LNCaP clone FGC (cell line): ENCODE measurements around the gene ANKS1A.
A peak's percentile ranks its signal among the peaks of the same experiment; 100 is the strongest.

Experiments
- DNase-seq: peaks from one replicate; pipeline ENCODE4 v3.0.0-alpha.2; 2011; ENCODE audit warnings: low read depth
- H3K4me3 ChIP-seq: 2 replicates; pipeline ENCODE4 v1.5.1; 2011; ENCODE audit warnings: mild to moderate bottlenecking, low read depth, low read length, control low read depth
- TF ChIP-seq, protein P1 (sequence below): IDR thresholded peaks from 2 replicates; pipeline ENCODE4 v1.5.1; 2012; ENCODE audit warnings: mild to moderate bottlenecking; ENCODE audit not compliant: control insufficient read depth, insufficient read depth; ENCODE audit errors: extremely low read depth

The ANKS1A gene

DNA sequence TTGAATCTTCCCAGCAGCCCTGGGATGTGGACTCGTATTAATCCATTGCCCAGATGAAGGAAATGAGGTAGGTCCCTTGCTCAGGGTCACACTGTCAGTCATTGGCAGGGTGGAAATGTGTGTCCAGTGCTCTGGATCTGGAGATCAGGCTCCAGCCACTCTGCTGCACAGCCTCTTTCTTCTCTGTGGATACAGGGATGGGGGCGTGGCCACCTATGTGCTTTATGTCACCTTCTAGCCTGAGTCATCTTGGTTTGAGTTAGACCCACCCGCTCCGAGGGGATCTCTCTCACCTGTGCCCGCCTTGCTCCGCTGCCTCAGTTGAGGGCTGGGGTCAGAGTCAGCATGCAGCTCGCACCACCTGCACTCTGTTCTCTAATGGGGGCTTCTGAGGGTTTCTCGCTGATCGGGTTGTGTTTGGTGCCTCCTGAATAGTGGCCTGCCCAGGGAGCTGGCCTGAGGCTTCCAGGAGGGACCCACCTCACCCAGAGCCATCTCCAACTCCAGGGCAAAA, 172.1 kb downstream of the ANKS1A start:
- no peak overlapping the region for H3K4me3 ChIP-seq
- DNase-seq = no peak
- TF ChIP-seq, protein P1, sequence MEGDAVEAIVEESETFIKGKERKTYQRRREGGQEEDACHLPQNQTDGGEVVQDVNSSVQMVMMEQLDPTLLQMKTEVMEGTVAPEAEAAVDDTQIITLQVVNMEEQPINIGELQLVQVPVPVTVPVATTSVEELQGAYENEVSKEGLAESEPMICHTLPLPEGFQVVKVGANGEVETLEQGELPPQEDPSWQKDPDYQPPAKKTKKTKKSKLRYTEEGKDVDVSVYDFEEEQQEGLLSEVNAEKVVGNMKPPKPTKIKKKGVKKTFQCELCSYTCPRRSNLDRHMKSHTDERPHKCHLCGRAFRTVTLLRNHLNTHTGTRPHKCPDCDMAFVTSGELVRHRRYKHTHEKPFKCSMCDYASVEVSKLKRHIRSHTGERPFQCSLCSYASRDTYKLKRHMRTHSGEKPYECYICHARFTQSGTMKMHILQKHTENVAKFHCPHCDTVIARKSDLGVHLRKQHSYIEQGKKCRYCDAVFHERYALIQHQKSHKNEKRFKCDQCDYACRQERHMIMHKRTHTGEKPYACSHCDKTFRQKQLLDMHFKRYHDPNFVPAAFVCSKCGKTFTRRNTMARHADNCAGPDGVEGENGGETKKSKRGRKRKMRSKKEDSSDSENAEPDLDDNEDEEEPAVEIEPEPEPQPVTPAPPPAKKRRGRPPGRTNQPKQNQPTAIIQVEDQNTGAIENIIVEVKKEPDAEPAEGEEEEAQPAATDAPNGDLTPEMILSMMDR = no peak

DNA sequence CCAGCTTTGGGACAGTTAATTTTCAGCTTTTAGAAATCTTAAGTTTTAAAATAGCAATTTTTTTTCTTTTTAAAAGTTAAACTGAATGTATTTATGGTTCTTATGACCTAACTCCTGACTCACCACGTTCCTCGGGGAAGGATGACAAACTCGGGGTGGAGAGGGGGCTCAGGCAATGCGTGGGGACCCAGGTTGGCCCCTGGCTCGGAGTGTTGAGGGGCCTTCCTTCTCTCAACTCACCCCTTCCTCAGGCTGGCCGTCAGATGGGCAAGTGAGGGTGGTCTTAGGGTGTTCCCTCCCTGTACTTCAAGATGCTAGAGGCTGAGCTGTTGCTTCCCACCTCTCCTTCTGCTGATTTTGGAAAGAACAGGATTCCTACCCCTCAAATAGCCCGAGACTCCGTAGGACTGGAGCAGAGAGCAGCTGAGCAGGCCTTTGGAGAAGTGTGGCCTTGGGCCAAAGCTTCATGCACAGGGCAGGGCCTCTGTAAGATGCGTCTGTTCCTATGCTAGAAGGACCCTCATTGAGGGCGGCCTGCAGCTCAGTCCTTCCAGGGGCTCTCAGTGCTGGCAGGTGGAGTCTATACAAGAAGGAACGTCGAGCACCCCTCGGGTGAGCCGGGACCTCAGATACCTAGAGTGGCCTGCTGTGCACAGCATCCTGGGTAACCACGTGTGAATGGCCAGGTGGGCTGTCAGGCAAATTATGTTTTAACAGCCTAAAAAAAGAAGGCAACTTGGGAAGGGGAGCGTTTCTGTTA, 172.8 kb downstream of the ANKS1A start:
- TF ChIP-seq, protein P1 = no peak
- DNase-seq = no peak
- H3K4me3 ChIP-seq = no peak overlapping the region

DNA sequence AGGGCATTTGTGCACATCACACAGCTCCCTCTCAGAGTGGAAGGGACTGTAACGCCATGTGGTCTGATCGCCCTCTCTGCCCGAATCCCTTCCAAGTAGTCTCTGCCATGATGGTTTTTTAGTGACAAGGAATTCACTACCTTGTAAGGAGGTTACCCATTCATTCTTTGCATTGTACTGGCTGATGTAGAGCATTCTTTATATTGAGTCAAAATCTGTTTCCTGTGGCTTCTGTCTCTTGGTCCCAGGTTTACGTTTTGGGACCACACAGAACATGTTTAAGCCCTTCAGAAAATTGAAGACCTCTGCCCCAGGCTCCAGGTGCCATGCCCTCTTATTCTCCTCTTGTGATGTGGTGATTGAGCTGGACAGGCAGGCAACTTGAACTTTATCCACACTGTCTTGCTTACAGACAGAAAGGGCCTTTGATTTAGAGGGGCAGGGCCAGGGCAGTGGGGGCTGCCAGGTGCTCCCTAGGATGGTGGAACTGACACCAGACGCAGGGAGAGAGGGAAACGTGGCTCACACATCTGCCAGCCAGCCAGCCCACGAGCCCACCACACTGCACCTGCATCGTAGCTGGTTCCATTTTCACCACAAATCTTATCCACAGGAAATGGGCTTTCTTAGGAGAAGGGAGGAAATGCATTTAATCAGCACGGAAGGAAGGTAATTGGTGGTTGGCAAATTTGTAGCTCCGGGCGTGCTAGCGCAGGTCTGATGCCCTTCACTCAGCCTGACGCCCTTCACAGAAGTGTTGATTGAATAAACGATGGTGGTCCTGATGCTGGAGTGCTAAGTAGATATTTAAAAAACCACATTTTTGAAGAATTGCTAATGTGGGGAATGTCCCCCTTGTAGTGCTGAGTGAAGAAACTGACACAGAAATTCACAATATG, 173.9 kb downstream of the ANKS1A start:
- TF ChIP-seq, protein P1 = no peak
- no peak for DNase-seq
- H3K4me3 ChIP-seq = no peak overlapping the region

GRCh38 chr6:35063701-35064280, 174.7 kb downstream of the ANKS1A start:
- peak; percentile 21 for DNase-seq
- TF ChIP-seq, protein P1 = no peak
- no peak overlapping the region for H3K4me3 ChIP-seq

- no peak for DNase-seq
- no peak overlapping the region for H3K4me3 ChIP-seq
- TF ChIP-seq, protein P1 = no peak
Measured at GRCh38 chr6:35064290-35064689, 175.2 kb downstream of the ANKS1A start.

DNA sequence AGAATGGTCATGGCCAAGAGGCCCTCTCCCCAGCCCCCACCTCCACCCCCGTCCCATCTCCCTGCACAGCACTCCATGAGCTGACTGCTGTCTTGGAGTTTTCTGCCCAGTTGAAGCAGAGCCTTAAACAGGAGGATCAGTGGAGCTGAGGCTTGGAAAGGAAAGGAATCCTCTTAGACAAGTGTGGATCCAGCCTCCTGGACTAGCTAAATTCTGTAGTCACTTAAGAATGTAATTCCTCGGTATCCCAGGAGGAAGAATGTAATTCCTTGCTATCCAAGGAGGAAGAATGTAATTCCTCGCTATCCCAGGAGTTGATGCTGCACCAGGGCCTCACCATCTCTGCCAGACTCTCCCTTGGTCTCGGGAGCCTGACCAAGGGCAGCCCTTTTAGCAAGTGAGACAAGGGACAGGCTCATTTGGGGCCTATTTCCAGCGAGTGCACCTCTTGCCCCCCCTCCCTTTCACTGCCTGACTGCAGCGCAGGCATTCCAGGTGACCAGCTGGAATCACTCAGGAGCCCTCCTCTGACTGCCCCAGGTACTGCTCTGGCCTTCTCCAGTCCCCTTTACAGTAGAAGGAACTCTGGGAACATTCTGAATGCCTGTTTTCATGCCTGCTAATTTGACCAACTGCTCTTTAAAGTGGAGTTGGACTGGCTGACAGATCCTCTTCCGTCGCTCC, 175.8 kb downstream of the ANKS1A start:
- no peak overlapping the region for H3K4me3 ChIP-seq
- no peak for DNase-seq
- TF ChIP-seq, protein P1 = no peak
